D721Med (cell line): ENCODE results near the gene HMGN3.

Experiments
- DNase-seq: peaks from one replicate; pipeline ENCODE4 v3.0.0; 2011; ENCODE audit warnings: low spot score; ENCODE audit not compliant: insufficient read length
- FAIRE-seq: peaks from 2 replicates; lab custom pipeline; 2011; peaks lifted over from hg19 to GRCh38; lab: Jason Lieb, UNC
- CTCF ChIP-seq: IDR thresholded peaks from 2 replicates; pipeline ENCODE4 v1.5.1; 2012; ENCODE audit warnings: mild to moderate bottlenecking, control low read depth; ENCODE audit not compliant: insufficient read depth; ENCODE audit errors: missing control alignments

HMGN3 gene

GRCh38 chr6:79246891-79247290 is 12.4 kb upstream of the HMGN3 start:
- no peak for FAIRE-seq
- TF ChIP-seq CTCF, result no peak
- no peak for DNase-seq

DNA sequence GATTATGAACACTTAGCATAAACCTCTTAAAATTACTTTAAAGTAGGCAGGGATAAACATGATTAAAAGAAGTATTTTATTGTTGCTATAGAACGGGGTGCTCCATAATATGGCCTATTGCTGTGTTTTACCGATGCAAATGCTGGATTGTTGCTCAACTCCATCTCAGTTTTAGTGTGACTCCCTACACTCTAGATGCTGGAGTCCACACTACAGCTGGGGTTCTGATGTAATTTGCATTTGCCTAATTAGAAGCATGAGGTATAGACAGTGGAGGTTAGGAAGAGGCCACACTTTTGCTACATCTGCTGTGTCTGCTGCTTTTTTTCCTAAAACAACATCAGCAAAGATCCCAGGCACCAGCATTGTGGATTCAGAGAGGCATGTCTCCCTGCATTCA is 6.7 kb upstream of the HMGN3 start:
- DNase-seq (no peak), FAIRE-seq (no peak)
- no peak for TF ChIP-seq CTCF

DNA sequence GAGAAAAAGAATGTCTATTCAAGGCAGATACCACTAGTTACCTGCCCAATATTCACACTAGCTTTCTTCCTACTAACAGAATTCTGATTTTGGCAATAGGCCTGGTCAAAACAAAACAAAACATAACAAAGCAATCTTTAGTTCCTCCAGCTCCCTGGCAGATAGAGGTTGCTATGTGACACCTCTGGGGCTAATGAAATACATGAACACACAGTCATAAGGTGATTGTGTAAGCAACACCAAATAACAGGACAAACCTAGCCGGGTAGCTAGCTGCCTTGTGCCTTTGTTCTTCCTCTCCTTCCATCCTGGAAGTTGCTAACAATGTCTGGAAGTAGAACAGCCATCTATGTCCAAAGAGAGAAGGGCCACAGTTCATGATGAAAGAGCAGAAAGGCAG is 6.0 kb upstream of the HMGN3 start:
- DNase-seq (no peak), FAIRE-seq (no peak)
- TF ChIP-seq CTCF, result no peak

DNA sequence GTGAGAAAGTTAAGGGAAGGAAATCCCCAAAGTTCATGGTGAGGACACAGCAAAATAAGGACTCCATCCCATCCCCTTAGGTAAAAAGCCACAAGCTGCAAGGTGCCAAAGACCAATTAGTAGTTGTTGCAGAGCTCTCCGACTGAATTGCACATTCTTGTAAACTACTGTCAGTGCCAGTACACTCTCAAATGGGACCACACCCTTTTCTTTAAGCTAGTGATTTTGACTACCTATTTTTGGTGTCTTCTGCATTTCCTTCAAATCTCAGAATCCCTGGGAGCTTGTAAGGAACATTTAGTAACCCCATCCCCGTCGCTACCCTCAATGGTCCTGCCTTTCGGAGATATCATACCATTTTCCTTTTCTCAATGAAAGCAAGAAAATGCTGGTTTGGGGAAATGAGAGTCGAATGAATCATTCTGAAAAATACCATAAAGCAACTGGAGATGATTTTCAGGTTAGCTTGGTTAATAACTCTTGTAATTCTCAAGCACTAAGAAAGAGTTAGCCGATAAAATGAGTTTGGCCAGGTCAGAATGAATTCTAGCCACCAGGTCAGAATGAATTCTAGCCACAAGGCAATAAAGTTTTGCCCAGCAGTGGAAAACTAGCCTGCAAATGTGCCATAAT is 5.2 kb upstream of the HMGN3 start:
- TF ChIP-seq CTCF, result no peak
- FAIRE-seq, result no peak
- no peak for DNase-seq

DNA sequence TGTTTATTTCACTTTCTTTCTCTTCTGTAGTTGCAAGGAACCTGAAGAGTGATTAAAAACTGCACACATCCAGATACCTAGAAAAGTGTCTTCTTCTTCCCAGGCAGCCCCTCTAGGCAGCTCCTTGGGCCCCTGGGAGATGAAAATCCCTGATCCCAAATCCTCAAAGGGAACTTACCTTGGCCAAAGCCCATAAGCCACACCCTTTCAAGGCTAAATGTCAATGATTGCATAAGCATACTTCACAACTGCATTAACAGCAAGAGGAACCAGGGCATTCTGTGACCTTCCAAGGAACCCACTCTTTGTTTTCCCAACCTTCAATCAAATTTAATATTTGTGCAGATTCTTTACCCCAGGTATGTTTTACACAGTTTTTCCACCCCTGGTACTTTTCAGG is 4.4 kb upstream of the HMGN3 start:
- FAIRE-seq (no peak), DNase-seq (no peak)
- no peak for TF ChIP-seq CTCF

- FAIRE-seq, result no peak
- no peak for TF ChIP-seq CTCF
Observed at GRCh38 chr6:79236711-79237110, 2.2 kb upstream of the HMGN3 start.

DNA sequence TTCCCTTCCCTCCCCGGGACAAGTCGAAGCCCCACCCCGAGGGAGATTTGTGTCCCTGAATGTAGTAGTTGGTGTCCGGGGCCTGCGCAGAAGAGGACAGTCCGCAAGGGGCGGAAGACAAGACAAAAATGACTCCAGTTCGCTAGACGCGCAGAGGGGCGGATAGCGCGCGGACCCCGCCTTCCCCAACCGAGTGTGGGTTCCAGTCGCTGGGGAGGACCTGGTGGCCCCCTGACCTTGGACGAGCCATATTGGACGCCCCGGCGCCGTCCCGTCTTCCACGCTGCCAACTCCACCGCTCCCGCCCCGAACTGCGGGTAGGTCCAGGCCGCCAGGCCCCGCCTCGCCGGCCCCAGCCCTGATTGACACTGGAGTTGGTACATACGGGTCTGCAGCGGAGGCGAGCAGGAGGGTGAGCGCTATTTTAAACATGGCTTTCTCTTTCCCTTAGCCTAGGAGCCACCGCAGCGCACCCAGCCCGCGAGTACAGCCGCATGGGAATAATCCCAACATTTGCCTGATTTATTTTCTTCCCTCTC is 802 bp downstream of the HMGN3 start:
- TF ChIP-seq CTCF, result no peak
- no peak for FAIRE-seq
- DNase-seq, result peak; percentile 20

More at GRCh38 chr6:79236711-79237110, 2.2 kb upstream of the HMGN3 start:
- DNase-seq, result no peak
